Dendritic cell treated with granulocyte-macrophage colony-stimulating factor and Interleukin-4, amounts not matched to agents 40 ng/mL and 50 ng/mL, for 4 days (primary cell): ENCODE measurements around the gene FAM163B.

Source experiments
- H3K27ac Mint-ChIP-seq: one replicate; pipeline ENCODE4 v1.8.0; 2022; ENCODE audit warnings: mild to moderate bottlenecking, mixed read lengths
- H3K27me3 Mint-ChIP-seq: one replicate; pipeline ENCODE4 v1.8.0; 2022; ENCODE audit warnings: mild to moderate bottlenecking, mixed read lengths
- H3K36me3 Mint-ChIP-seq: one replicate; pipeline ENCODE4 v1.8.0; 2022; ENCODE audit warnings: low read depth, mixed read lengths
- H3K4me1 Mint-ChIP-seq: one replicate; pipeline ENCODE4 v1.8.0; 2022; ENCODE audit warnings: low read depth, mixed read lengths
- H3K4me3 Mint-ChIP-seq: one replicate; pipeline ENCODE4 v1.8.0; 2022; ENCODE audit warnings: mild to moderate bottlenecking, moderate library complexity, mixed read lengths
- H3K9me3 Mint-ChIP-seq: one replicate; pipeline ENCODE4 v1.8.0; 2022; ENCODE audit warnings: mixed read lengths
- intact Hi-C: fragments of 100-400 bp; cut with micrococcal nuclease; formaldehyde crosslinking; loops from one replicate; pipeline ENCODE4 v1.15.0; 2022

The FAM163B gene

GRCh38 chr9:133609311-133610098 is at the start of gene FAM163B:
Gene FAM163B, minus strand, starts transcription at chr9:133609389. Its CDS starts 29,166 bp downstream, at chr9:133580223.
- H3K36me3 Mint-ChIP-seq = no peaks in the 10 kb centered on the region
- intact Hi-C loops = no loop called here
- H3K27ac Mint-ChIP-seq = no peak within 1 kb of the TSS
- no peaks in the 10 kb centered on the region for H3K4me1 Mint-ChIP-seq
- H3K4me3 Mint-ChIP-seq = no peak within 1 kb of the TSS
- H3K9me3 Mint-ChIP-seq = no peaks in the 10 kb centered on the region
- H3K27me3 Mint-ChIP-seq = peaks cover 41% of the 10 kb centered on the region

GRCh38 chr9:133657120-133657661 is 48.0 kb upstream of the FAM163B start:
- Mint-ChIP-seq H3K36me3 (no peaks in the 10 kb centered on the region), H3K9me3 (no peaks in the 10 kb centered on the region), H3K27ac (no peak overlapping the region), H3K4me3 (no peak overlapping the region), H3K27me3 (peaks cover 65% of the 10 kb centered on the region), H3K4me1 (peaks cover 5% of the 10 kb centered on the region)
- intact Hi-C loops = no loop called here

GRCh38 chr9:133656211-133657119 is 47.3 kb upstream of the FAM163B start:
- no peak overlapping the region for H3K4me3 Mint-ChIP-seq
- peaks cover 65% of the 10 kb centered on the region for H3K27me3 Mint-ChIP-seq
- intact Hi-C loops = no loop called here
- H3K27ac Mint-ChIP-seq = no peak overlapping the region
- no peaks in the 10 kb centered on the region for H3K9me3 Mint-ChIP-seq
- H3K36me3 Mint-ChIP-seq = no peaks in the 10 kb centered on the region
- peaks cover 5% of the 10 kb centered on the region for H3K4me1 Mint-ChIP-seq

GRCh38 chr9:133655701-133656100 is 46.5 kb upstream of the FAM163B start:
- Mint-ChIP-seq H3K4me1 (peaks cover 5% of the 10 kb centered on the region), H3K27ac (no peak overlapping the region), H3K4me3 (no peak overlapping the region), H3K9me3 (no peaks in the 10 kb centered on the region), H3K27me3 (peaks cover 65% of the 10 kb centered on the region), H3K36me3 (no peaks in the 10 kb centered on the region)
- intact Hi-C loops = no loop called here

- Mint-ChIP-seq H3K27ac (no peak overlapping the region), H3K36me3 (no peaks in the 10 kb centered on the region), H3K4me3 (no peak overlapping the region), H3K9me3 (no peaks in the 10 kb centered on the region), H3K4me1 (peaks cover 5% of the 10 kb centered on the region), H3K27me3 (peaks cover 59% of the 10 kb centered on the region)
- intact Hi-C loops = no loop called here
Measured at GRCh38 chr9:133654736-133655657, 45.8 kb upstream of the FAM163B start.

GRCh38 chr9:133653638-133654037 is 44.4 kb upstream of the FAM163B start:
- no peaks in the 10 kb centered on the region for H3K9me3 Mint-ChIP-seq
- intact Hi-C loops = no loop called here
- H3K36me3 Mint-ChIP-seq = no peaks in the 10 kb centered on the region
- no peak overlapping the region for H3K27ac Mint-ChIP-seq
- peaks cover 50% of the 10 kb centered on the region for H3K27me3 Mint-ChIP-seq
- peaks cover 2% of the 10 kb centered on the region for H3K4me1 Mint-ChIP-seq
- H3K4me3 Mint-ChIP-seq = no peak overlapping the region

- no peaks in the 10 kb centered on the region for H3K4me1 Mint-ChIP-seq
- H3K4me3 Mint-ChIP-seq = no peak overlapping the region
- H3K9me3 Mint-ChIP-seq = no peaks in the 10 kb centered on the region
- no peak overlapping the region for H3K27ac Mint-ChIP-seq
- H3K36me3 Mint-ChIP-seq = no peaks in the 10 kb centered on the region
- intact Hi-C loops = no loop called here
- H3K27me3 Mint-ChIP-seq = peaks cover 15% of the 10 kb centered on the region
Measured at GRCh38 chr9:133650026-133650425, 40.8 kb upstream of the FAM163B start.

GRCh38 chr9:133649194-133649593 is 40.0 kb upstream of the FAM163B start:
- Mint-ChIP-seq H3K27ac (no peak overlapping the region), H3K36me3 (no peaks in the 10 kb centered on the region), H3K9me3 (no peaks in the 10 kb centered on the region), H3K4me3 (no peak overlapping the region), H3K27me3 (peaks cover 9% of the 10 kb centered on the region), H3K4me1 (no peaks in the 10 kb centered on the region)
- intact Hi-C loops = no loop called here

- H3K4me1 Mint-ChIP-seq = no peaks in the 10 kb centered on the region
- peaks cover 6% of the 10 kb centered on the region for H3K27me3 Mint-ChIP-seq
- intact Hi-C loops = no loop called here
- no peak overlapping the region for H3K4me3 Mint-ChIP-seq
- H3K27ac Mint-ChIP-seq = no peak overlapping the region
- no peaks in the 10 kb centered on the region for H3K36me3 Mint-ChIP-seq
- no peaks in the 10 kb centered on the region for H3K9me3 Mint-ChIP-seq
Measured at GRCh38 chr9:133647765-133648469, 38.7 kb upstream of the FAM163B start.

- no peak overlapping the region for H3K27ac Mint-ChIP-seq
- intact Hi-C loops = no loop called here
- H3K9me3 Mint-ChIP-seq = no peaks in the 10 kb centered on the region
- no peaks in the 10 kb centered on the region for H3K4me1 Mint-ChIP-seq
- H3K27me3 Mint-ChIP-seq = peaks cover 6% of the 10 kb centered on the region
- no peaks in the 10 kb centered on the region for H3K36me3 Mint-ChIP-seq
- no peak overlapping the region for H3K4me3 Mint-ChIP-seq
Measured at GRCh38 chr9:133647148-133647547, 38.0 kb upstream of the FAM163B start.

GRCh38 chr9:133645021-133645765 is 36.0 kb upstream of the FAM163B start:
- Mint-ChIP-seq H3K27ac (no peak overlapping the region), H3K9me3 (no peaks in the 10 kb centered on the region), H3K27me3 (peaks cover 5% of the 10 kb centered on the region), H3K4me3 (no peak overlapping the region), H3K4me1 (no peaks in the 10 kb centered on the region), H3K36me3 (no peaks in the 10 kb centered on the region)
- intact Hi-C loops = no loop called here

GRCh38 chr9:133643978-133644760 is 35.0 kb upstream of the FAM163B start:
- Mint-ChIP-seq H3K4me3 (no peak overlapping the region), H3K27ac (no peak overlapping the region), H3K36me3 (no peaks in the 10 kb centered on the region), H3K9me3 (no peaks in the 10 kb centered on the region), H3K27me3 (peaks cover 1% of the 10 kb centered on the region), H3K4me1 (no peaks in the 10 kb centered on the region)
- intact Hi-C loops = no loop called here
